ENCODE measurements around the gene OR56B4. TPM values are rescaled to one million over a fixed set of nuclear protein-coding genes. Genes with fewer than 3 reads are reported as not detected.
"Not testable (repeated sequence)": the region's sequence is repeated elsewhere in the genome, so short reads cannot be mapped to it uniquely, and the experiment has no call there.

The OR56B4 gene
- total RNA-seq, 1 donor from 2014 or later, result not detected

DNA sequence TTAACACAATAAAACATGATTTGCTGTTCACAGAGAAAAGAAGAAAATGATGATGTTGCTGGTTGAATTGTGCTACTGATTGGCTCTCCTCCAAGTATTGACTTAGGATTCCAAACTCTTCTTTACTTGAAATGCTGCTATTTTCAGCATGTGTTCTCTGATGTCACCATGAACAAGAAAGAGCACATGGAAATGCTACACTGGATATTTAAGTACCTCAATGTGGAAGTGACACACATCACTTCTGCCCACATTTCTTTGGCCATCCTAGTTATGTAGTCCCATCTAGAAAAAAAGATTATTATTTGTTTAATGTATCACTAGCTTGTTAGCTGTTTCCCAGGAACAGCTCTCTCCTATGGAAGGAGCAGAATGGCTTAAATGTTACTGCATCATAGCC, 35.5 kb downstream of the OR56B4 start:
- no peak for TF ChIP-seq CTCF (conservative IDR thresholded peaks at IDR 0.05; ENCODE audit: low read depth, low read length)
- H3K4me3 ChIP-seq (ENCODE audit: low read depth, low read length), result no peak overlapping the region
- no peak for DNase-seq (ENCODE audit: low read depth)

GRCh38 chr11:6143737-6144136, 36.3 kb downstream of the OR56B4 start:
- not testable (repeated sequence) for H3K4me3 ChIP-seq (ENCODE audit: low read depth, low read length); DNase-seq (ENCODE audit: low read depth)

- TF ChIP-seq CTCF (conservative IDR thresholded peaks at IDR 0.05; ENCODE audit: low read depth, low read length), result no peak
- no peak overlapping the region for H3K4me3 ChIP-seq (ENCODE audit: low read depth, low read length)
- no peak for DNase-seq (ENCODE audit: low read depth)
Measured at GRCh38 chr11:6151117-6151516, 43.6 kb downstream of the OR56B4 start.

GRCh38 chr11:6152126-6152525, 44.6 kb downstream of the OR56B4 start:
- H3K4me3 ChIP-seq (ENCODE audit: low read depth, low read length), result no peak overlapping the region
- no peak for TF ChIP-seq CTCF (conservative IDR thresholded peaks at IDR 0.05; ENCODE audit: low read depth, low read length)
- DNase-seq (ENCODE audit: low read depth), result no peak

GRCh38 chr11:6156628-6157359, 49.3 kb downstream of the OR56B4 start:
- no peak for TF ChIP-seq CTCF (conservative IDR thresholded peaks at IDR 0.05; ENCODE audit: low read depth, low read length)
- H3K4me3 ChIP-seq (ENCODE audit: low read depth, low read length), result no peak overlapping the region
- DNase-seq (ENCODE audit: low read depth), result no peak

Other genes with a start within 250 kb of the OR56B4 start
- not detected in 2 replicates for gene OR52E8, start 250.0 kb upstream of the OR56B4 start, total RNA-seq
- not detected in 2 replicates for gene OR52E4, start 227.1 kb upstream of the OR56B4 start, total RNA-seq
- not detected in 2 replicates for gene OR52E5, start 214.5 kb upstream of the OR56B4 start, total RNA-seq
- not detected in 2 replicates for gene OR56A3, start 165.4 kb upstream of the OR56B4 start, total RNA-seq
- gene OR56A5, start 139.2 kb upstream of the OR56B4 start, total RNA-seq, result not detected in 2 replicates
- not detected in 2 replicates for gene OR52L1, start 120.7 kb upstream of the OR56B4 start, total RNA-seq
- gene OR56A4, start 100.7 kb upstream of the OR56B4 start, total RNA-seq, result not detected in 2 replicates
- gene OR56A1, start 76.9 kb upstream of the OR56B4 start, total RNA-seq, result not detected in 2 replicates
- not detected in 2 replicates for gene OR52B2, start 62.6 kb downstream of the OR56B4 start, total RNA-seq
- gene OR52W1, start 91.5 kb downstream of the OR56B4 start, total RNA-seq, result not detected in 2 replicates
- not detected in 2 replicates for gene C11orf42, start 97.9 kb downstream of the OR56B4 start, total RNA-seq
- gene FHIP1B, start 127.0 kb downstream of the OR56B4 start, total RNA-seq, result 9.6 and 15.6 TPM in 2 replicates
- not detected in 2 replicates for gene CNGA4, start 131.4 kb downstream of the OR56B4 start, total RNA-seq
- not detected in 2 replicates for gene CCKBR, start 152.2 kb downstream of the OR56B4 start, total RNA-seq
- 321 and 498 TPM in 2 replicates for gene CAVIN3, start 212.8 kb downstream of the OR56B4 start, total RNA-seq

All from epithelial cell of proximal tubule (primary cell).